Measurements from ENCODE around the gene FRMD4A. TPM values are rescaled to one million over a fixed set of nuclear protein-coding genes. Genes with fewer than 3 reads are reported as not detected.

The FRMD4A gene
- total and polyA plus RNA-seq, 2 of the 4 experiments (the other 2 are of a cell fraction) = 30.3 to 68.8 TPM

DNA sequence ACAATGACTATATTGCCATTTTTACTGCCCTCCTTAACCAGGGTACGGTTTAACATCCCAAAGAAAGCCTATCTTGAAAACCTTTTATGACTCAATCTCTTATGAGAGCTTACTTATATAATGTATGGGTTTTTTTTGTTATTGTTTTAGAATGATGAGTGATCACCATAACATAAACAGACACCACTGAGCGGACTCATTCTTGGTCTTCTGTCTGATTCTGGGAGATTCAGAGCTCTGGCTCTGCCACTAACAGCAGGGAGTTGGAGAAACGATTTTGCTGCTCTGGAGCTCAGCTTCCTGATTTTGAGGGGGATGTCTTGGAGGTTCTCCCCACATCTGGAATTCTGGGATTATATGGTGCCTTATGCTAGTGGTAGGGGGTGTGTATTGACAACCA is 244.1 kb downstream of the FRMD4A start:
- Histone ChIP-seq H3K4me1 (ENCODE audit: control insufficient read depth, insufficient read depth, low read length) (peaks cover 16% of the 10 kb centered on the region), H4K8ac (ENCODE audit: low read depth in 2 of 2, low read length in 2 of 2) (peak overlapping the region in 1 of 2 experiments; percentile 31; a peak in 3 of 4 replicates), H3K18ac (ENCODE audit: low read depth, low read length) (peak overlapping the region; percentile 25; the same call in 1 of the 2 replicates), H3K56ac (ENCODE audit: extremely low read depth, insufficient read depth, low read length) (no peak overlapping the region), H4K5ac (ENCODE audit: low read depth, low read length) (peak overlapping the region; percentile 23; the same call in 1 of the 2 replicates), H3K79me1 (ENCODE audit: low read depth in 1 of 2, low read length in 2 of 2) (0 out of 4 replicates have a peak, but pooled peaks cover 0 to 2% of the 10 kb centered on the region in 2 experiments), H3K23ac (ENCODE audit: low read depth, low read length) (peak overlapping the region; percentile 92; the same call in 1 of the 2 replicates), H2BK15ac (ENCODE audit: low read depth, low read length) (peak overlapping the region; percentile 97; the same call in 1 of the 3 replicates), H4K20me1 (ENCODE audit: insufficient read depth, low read length) (no peaks in the 10 kb centered on the region), H3K9me3 (ENCODE audit: control insufficient read depth, insufficient read depth, low read length) (no peaks in the 10 kb centered on the region), H3K9me1 (ENCODE audit: insufficient read depth, low read length) (peaks cover 14% of the 10 kb centered on the region), H3K9ac (ENCODE audit: low read depth, low read length) (no peak overlapping the region), H2BK120ac (ENCODE audit: low read depth, low read length) (peak overlapping the region; percentile 83), H3K36me3 (ENCODE audit: control insufficient read depth, insufficient read depth, low read length) (no peaks in the 10 kb centered on the region), H2BK5ac (ENCODE audit: low read depth, low read length, poor library complexity, severe bottlenecking) (peak overlapping the region; percentile 53), H3K27ac (ENCODE audit: insufficient read depth, low read length) (peak overlapping the region; percentile 4; the same call in 1 of the 2 replicates), H2AK5ac (ENCODE audit: low read depth, low read length) (peak overlapping the region; percentile 88; the same call in 1 of the 2 replicates), H3K4me2 (ENCODE audit: low read depth, low read length) (peak overlapping the region; percentile 14), H2BK20ac (ENCODE audit: low read depth, low read length) (peak overlapping the region; percentile 88), H3K14ac (replicated peaks; ENCODE audit: low read depth, low read length) (peak overlapping the region; percentile 77), H2AFZ (replicated peaks; ENCODE audit: low read length, poor library complexity) (peak overlapping the region; percentile 79), H3K4ac (ENCODE audit: low read depth, low read length) (peak overlapping the region; percentile 72), H3K4me3 (ENCODE audit: insufficient read depth, low read depth, low read length) (no peak overlapping the region), H2AK9ac (replicated peaks; ENCODE audit: low read depth, low read length, poor library complexity) (peak overlapping the region; percentile 77), H4K91ac (ENCODE audit: insufficient read depth, low read depth, low read length) (peak overlapping the region; percentile 76), H3K27me3 (ENCODE audit: control insufficient read depth, insufficient read depth, low read length) (peaks cover 3% of the 10 kb centered on the region; the same call in 1 of the 2 replicates)
- BruUV-seq (replicated peaks) = no TSS peak
- CTCF ChIA-PET = interaction anchor here (0.6 kb wide), 1 partner anchor 305 kb away, joined by 3 read pairs; no protein-coding TSS in a partner anchor
- dilution Hi-C loops (cut with HindIII; ENCODE audit: low sequenced_read_pairs, unreplicated experiment) = no loop called here
- DNase-seq (peak; percentile 81), ATAC-seq (ENCODE audit: low read depth) (peak; percentile 70)
- in situ Hi-C loops (cut with MboI; ENCODE audit: low sequenced_read_pairs) = loop anchor here (25.0 kb wide), 1 partner anchor 424 kb away; no protein-coding TSS in a partner anchor
- TF ChIP-seq RFX5 (IDR thresholded peaks at IDR 0.05; ENCODE audit: low read depth, low read length) (no peak), POLR2A (IDR thresholded peaks at IDR 0.05; ENCODE audit: low read depth, low read length) (no peak), MXI1 (IDR thresholded peaks at IDR 0.05; ENCODE audit: borderline replicate concordance, low read depth, low read length) (no peak), CEBPB (IDR thresholded peaks at IDR 0.05; ENCODE audit: low read depth, low read length) (no peak), CHD1 (IDR thresholded peaks at IDR 0.05; ENCODE audit: low read depth, low read length) (no peak), RCOR1 (IDR thresholded peaks at IDR 0.05; ENCODE audit: insufficient replicate concordance, low read length) (no peak), MAFK (IDR thresholded peaks at IDR 0.05; ENCODE audit: low read depth, low read length) (no peak), SMC3 (IDR thresholded peaks at IDR 0.05; ENCODE audit: low read depth, low read length) (no peak), FOS (IDR thresholded peaks at IDR 0.05; ENCODE audit: low read depth, low read length) (no peak), NFE2L2 (IDR thresholded peaks at IDR 0.05; ENCODE audit: low read depth, low read length) (no peak)
- TF ChIP-seq, protein P1, sequence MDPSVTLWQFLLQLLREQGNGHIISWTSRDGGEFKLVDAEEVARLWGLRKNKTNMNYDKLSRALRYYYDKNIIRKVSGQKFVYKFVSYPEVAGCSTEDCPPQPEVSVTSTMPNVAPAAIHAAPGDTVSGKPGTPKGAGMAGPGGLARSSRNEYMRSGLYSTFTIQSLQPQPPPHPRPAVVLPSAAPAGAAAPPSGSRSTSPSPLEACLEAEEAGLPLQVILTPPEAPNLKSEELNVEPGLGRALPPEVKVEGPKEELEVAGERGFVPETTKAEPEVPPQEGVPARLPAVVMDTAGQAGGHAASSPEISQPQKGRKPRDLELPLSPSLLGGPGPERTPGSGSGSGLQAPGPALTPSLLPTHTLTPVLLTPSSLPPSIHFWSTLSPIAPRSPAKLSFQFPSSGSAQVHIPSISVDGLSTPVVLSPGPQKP (IDR thresholded peaks at IDR 0.05; ENCODE audit: borderline replicate concordance, low read depth, low read length) = no peak
- TF ChIP-seq, protein P2, sequence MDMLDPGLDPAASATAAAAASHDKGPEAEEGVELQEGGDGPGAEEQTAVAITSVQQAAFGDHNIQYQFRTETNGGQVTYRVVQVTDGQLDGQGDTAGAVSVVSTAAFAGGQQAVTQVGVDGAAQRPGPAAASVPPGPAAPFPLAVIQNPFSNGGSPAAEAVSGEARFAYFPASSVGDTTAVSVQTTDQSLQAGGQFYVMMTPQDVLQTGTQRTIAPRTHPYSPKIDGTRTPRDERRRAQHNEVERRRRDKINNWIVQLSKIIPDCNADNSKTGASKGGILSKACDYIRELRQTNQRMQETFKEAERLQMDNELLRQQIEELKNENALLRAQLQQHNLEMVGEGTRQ (IDR thresholded peaks at IDR 0.05; ENCODE audit: low read depth, low read length) = no peak
- no CpG with 5 or more reads among the region's 3 CpGs for WGBS, 2 experiments (ENCODE audit: extremely low coverage in 2 of 2, insufficient read length in 1 of 2)
- intact Hi-C loops (cut with micrococcal nuclease) = loop anchor here (5.0 kb wide), 1 partner anchor 284 kb away; no protein-coding TSS in a partner anchor
- POLR2A ChIA-PET (ENCODE audit: unreplicated experiment) = no interaction called here

Data from IMR-90 (cell line).